MM.1S (cell line): Measurements from ENCODE around the gene GLCCI1.
"Not testable (repeated sequence)": the region's sequence is repeated elsewhere in the genome, so short reads cannot be mapped to it uniquely, and the experiment has no call there.

Source experiments
- DNase-seq: peaks from one replicate; pipeline ENCODE4 v3.0.0-alpha.2; 2015
- H2AFZ ChIP-seq: fragments of 300-600 bp; sonication (generic); 2 replicates; pipeline ENCODE4 v1.6.0; 2016; ENCODE audit warnings: antibody characterized with exemption, low read length
- H3F3A ChIP-seq: fragments of 300-600 bp; sonication (generic); 2 replicates; pipeline ENCODE4 v1.6.1; 2016; ENCODE audit warnings: mild to moderate bottlenecking, antibody characterized with exemption, low read length, moderate library complexity, mixed read lengths; ENCODE audit not compliant: insufficient read depth
- H3K27ac ChIP-seq: fragments of 300-600 bp; sonication (generic); 2 replicates; pipeline ENCODE4 v1.5.1; 2016; ENCODE audit warnings: mild to moderate bottlenecking, low read length
- H3K27me3 ChIP-seq: fragments of 300-600 bp; sonication (generic); replicated peaks from 2 replicates; pipeline ENCODE4 v1.6.0; 2016; ENCODE audit warnings: low read length; ENCODE audit not compliant: insufficient read depth
- H3K36me3 ChIP-seq: fragments of 300-600 bp; sonication (generic); replicated peaks from 2 replicates; pipeline ENCODE4 v1.6.1; 2016; ENCODE audit warnings: mild to moderate bottlenecking, low read length, mixed read lengths; ENCODE audit not compliant: insufficient read depth
- H3K4me1 ChIP-seq: fragments of 300-600 bp; sonication (generic); 2 replicates; pipeline ENCODE4 v1.6.1; 2016; ENCODE audit warnings: low read length, mixed read lengths
- H3K4me2 ChIP-seq: fragments of 300-600 bp; sonication (generic); 2 replicates; pipeline ENCODE4 v1.6.0; 2016; ENCODE audit warnings: low read depth, low read length
- H3K4me3 ChIP-seq: fragments of 300-600 bp; sonication (generic); 2 replicates; pipeline ENCODE4 v1.5.1; 2016; ENCODE audit warnings: low read length, mixed read lengths
- H3K79me2 ChIP-seq: fragments of 300-600 bp; sonication (generic); 2 replicates; pipeline ENCODE4 v1.6.1; 2016; ENCODE audit warnings: mixed run types, low read length, mixed read lengths
- H3K9ac ChIP-seq: fragments of 300-600 bp; sonication (generic); 2 replicates; pipeline ENCODE4 v1.6.1; 2016; ENCODE audit warnings: low read length, mixed read lengths
- H3K9me2 ChIP-seq: fragments of 300-600 bp; sonication (generic); replicated peaks from 2 replicates; pipeline ENCODE4 v1.6.1; 2016; ENCODE audit warnings: mild to moderate bottlenecking, low read length, mixed read lengths; ENCODE audit not compliant: insufficient read depth
- H3K9me3 ChIP-seq: fragments of 300-600 bp; sonication (generic); replicated peaks from 2 replicates; pipeline ENCODE4 v1.6.1; 2016; ENCODE audit warnings: mild to moderate bottlenecking, low read length, mixed read lengths; ENCODE audit not compliant: insufficient read depth
- H4K20me1 ChIP-seq: fragments of 300-600 bp; sonication (generic); 2 replicates; pipeline ENCODE4 v1.6.1; 2016; ENCODE audit warnings: mild to moderate bottlenecking, low read length, moderate library complexity, mixed read lengths; ENCODE audit not compliant: insufficient read depth
- EZH2 ChIP-seq: fragments of 300-600 bp; sonication (generic); optimal IDR thresholded peaks from 2 replicates; pipeline ENCODE3; 2017; ENCODE audit warnings: low read depth, mild to moderate bottlenecking, antibody characterized with exemption, low read length, mixed read lengths
- EZH2phosphoT487 ChIP-seq: fragments of 300-600 bp; sonication (generic); IDR thresholded peaks from 2 replicates; pipeline ENCODE4 v1.6.1; 2018; ENCODE audit warnings: antibody characterized with exemption, low read length
- TF ChIP-seq, protein P1 (sequence below): fragments of 300-600 bp; sonication (generic); IDR thresholded peaks from 2 replicates; pipeline ENCODE4 v1.5.1; 2016; ENCODE audit warnings: antibody characterized with exemption, low read length, mixed read lengths

GLCCI1 gene

DNA sequence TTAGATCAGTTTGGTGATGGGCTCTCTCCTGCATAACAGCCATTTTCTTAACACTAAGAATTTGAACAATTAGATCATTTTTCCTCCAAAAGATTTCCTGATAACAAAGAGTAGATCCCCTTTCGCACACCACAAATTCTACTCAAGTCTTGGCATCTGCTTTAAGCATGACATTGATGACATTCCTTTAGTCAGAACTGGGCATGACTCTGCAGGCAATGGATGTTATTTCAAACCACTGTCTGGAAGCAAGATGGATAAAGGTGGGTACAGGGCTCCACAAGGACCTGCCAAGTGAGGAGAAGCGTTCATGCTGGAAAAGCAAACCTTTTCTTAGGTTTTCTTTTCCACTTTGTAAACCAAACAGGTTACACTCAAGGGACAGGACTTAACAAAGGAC lies 123.5 kb downstream of the GLCCI1 start:
- H3K9ac ChIP-seq: no peak overlapping the region
- no peaks in the 10 kb centered on the region for H4K20me1 ChIP-seq
- no peaks in the 10 kb centered on the region for H3K9me2 ChIP-seq
- DNase-seq: no peak
- TF ChIP-seq EZH2phosphoT487 (no peak), EZH2 (no peak)
- no peaks in the 10 kb centered on the region for H3K9me3 ChIP-seq
- H2AFZ ChIP-seq: no peak overlapping the region
- peaks cover under 1% of the 10 kb centered on the region; the same call in 1 of the 2 replicates for H3K36me3 ChIP-seq
- H3K27ac ChIP-seq: no peak overlapping the region
- no peaks in the 10 kb centered on the region for H3K79me2 ChIP-seq
- H3K4me3 ChIP-seq: no peak overlapping the region
- H3K4me2 ChIP-seq: no peak overlapping the region
- peaks cover 3% of the 10 kb centered on the region; the same call in 1 of the 2 replicates for H3F3A ChIP-seq
- H3K4me1 ChIP-seq: no peaks in the 10 kb centered on the region
- H3K27me3 ChIP-seq: no peaks in the 10 kb centered on the region

- TF ChIP-seq EZH2 (no peak), EZH2phosphoT487 (no peak)
- TF ChIP-seq, protein P1, sequence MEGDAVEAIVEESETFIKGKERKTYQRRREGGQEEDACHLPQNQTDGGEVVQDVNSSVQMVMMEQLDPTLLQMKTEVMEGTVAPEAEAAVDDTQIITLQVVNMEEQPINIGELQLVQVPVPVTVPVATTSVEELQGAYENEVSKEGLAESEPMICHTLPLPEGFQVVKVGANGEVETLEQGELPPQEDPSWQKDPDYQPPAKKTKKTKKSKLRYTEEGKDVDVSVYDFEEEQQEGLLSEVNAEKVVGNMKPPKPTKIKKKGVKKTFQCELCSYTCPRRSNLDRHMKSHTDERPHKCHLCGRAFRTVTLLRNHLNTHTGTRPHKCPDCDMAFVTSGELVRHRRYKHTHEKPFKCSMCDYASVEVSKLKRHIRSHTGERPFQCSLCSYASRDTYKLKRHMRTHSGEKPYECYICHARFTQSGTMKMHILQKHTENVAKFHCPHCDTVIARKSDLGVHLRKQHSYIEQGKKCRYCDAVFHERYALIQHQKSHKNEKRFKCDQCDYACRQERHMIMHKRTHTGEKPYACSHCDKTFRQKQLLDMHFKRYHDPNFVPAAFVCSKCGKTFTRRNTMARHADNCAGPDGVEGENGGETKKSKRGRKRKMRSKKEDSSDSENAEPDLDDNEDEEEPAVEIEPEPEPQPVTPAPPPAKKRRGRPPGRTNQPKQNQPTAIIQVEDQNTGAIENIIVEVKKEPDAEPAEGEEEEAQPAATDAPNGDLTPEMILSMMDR: no peak
- Histone ChIP-seq H3K4me2 (no peak overlapping the region), H3K27me3 (no peaks in the 10 kb centered on the region)
Observed at GRCh38 chr7:8094164-8095140, 125.9 kb downstream of the GLCCI1 start.

GRCh38 chr7:8101292-8101691 lies 132.7 kb downstream of the GLCCI1 start:
- not testable (repeated sequence) for H3K27ac ChIP-seq, H2AFZ ChIP-seq, H3K4me3 ChIP-seq, H3F3A ChIP-seq, H4K20me1 ChIP-seq, H3K27me3 ChIP-seq, H3K4me1 ChIP-seq, H3K36me3 ChIP-seq, H3K9ac ChIP-seq, DNase-seq, H3K9me3 ChIP-seq, H3K9me2 ChIP-seq, H3K79me2 ChIP-seq, H3K4me2 ChIP-seq

More at GRCh38 chr7:8094164-8095140, 125.9 kb downstream of the GLCCI1 start:
- no peaks in the 10 kb centered on the region for H3K79me2 ChIP-seq
- H3K4me3 ChIP-seq: no peak overlapping the region
- no peaks in the 10 kb centered on the region; the same call in 1 of the 2 replicates for H3K36me3 ChIP-seq
- no peaks in the 10 kb centered on the region for H4K20me1 ChIP-seq
- no peaks in the 10 kb centered on the region for H3K4me1 ChIP-seq
- H2AFZ ChIP-seq: no peak overlapping the region
- no peak overlapping the region for H3K9ac ChIP-seq
- no peaks in the 10 kb centered on the region for H3K9me3 ChIP-seq
- DNase-seq: no peak
- H3F3A ChIP-seq: peaks cover 3% of the 10 kb centered on the region; the same call in 1 of the 2 replicates
- no peaks in the 10 kb centered on the region for H3K9me2 ChIP-seq
- H3K27ac ChIP-seq: no peak overlapping the region

GRCh38 chr7:8103282-8103681 lies 134.7 kb downstream of the GLCCI1 start:
- Histone ChIP-seq H3K36me3 (no peaks in the 10 kb centered on the region), H3K27ac (no peak overlapping the region), H3K9me3 (no peaks in the 10 kb centered on the region), H2AFZ (no peak overlapping the region), H4K20me1 (no peaks in the 10 kb centered on the region), H3K4me2 (no peak overlapping the region), H3K9ac (no peak overlapping the region), H3K27me3 (no peaks in the 10 kb centered on the region), H3K9me2 (no peaks in the 10 kb centered on the region), H3F3A (no peaks in the 10 kb centered on the region), H3K4me1 (no peaks in the 10 kb centered on the region), H3K4me3 (no peak overlapping the region), H3K79me2 (no peaks in the 10 kb centered on the region)
- no peak for TF ChIP-seq EZH2
- TF ChIP-seq EZH2phosphoT487: no peak
- TF ChIP-seq, protein P1: no peak
- no peak for DNase-seq
